ENCODE measurements around the gene DGAT2.
"Not testable (repeated sequence)": the region's sequence is repeated elsewhere in the genome, so short reads cannot be mapped to it uniquely, and the experiment has no call there.

DGAT2 gene

DNA sequence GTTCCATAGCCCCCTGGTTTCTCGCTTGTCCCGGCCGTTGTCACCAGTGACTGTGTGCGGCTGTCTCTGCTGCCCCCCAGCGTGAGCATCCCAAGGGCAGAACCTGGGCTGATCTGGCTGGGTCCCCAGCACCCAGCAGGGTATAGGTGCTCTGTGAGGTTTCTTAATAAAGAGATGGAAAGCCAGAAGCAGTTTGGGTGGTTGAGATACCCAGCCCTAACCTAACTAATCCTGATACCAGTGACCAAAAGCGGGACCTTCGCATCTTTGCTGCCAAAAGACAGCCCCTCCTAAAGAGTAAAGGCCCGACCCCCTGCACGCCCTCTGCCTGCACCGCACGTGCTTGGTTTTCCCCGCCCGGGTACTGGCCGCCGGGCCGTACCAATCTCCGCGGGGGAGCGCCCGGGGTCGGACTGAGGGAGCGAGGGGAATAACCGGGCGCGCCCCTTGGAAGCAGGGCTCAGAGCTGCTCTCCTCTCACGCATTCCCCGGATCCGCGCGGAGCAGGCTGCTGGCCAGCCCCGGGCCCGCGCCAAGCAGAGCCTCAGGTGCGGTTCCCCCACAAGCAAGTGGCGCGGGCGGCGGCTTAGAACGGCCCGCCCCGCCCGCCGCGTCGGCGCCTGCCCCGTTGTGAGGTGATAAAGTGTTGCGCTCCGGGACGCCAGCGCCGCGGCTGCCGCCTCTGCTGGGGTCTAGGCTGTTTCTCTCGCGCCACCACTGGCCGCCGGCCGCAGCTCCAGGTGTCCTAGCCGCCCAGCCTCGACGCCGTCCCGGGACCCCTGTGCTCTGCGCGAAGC is at the start of gene DGAT2:
DGAT2 (plus strand) TSS at position 667 of the 797 bp plus-strand sequence. CDS start 214 bp downstream, outside the sequence.
- DNase-seq (ENCODE audit: low spot score), result peak; percentile 68

DNA sequence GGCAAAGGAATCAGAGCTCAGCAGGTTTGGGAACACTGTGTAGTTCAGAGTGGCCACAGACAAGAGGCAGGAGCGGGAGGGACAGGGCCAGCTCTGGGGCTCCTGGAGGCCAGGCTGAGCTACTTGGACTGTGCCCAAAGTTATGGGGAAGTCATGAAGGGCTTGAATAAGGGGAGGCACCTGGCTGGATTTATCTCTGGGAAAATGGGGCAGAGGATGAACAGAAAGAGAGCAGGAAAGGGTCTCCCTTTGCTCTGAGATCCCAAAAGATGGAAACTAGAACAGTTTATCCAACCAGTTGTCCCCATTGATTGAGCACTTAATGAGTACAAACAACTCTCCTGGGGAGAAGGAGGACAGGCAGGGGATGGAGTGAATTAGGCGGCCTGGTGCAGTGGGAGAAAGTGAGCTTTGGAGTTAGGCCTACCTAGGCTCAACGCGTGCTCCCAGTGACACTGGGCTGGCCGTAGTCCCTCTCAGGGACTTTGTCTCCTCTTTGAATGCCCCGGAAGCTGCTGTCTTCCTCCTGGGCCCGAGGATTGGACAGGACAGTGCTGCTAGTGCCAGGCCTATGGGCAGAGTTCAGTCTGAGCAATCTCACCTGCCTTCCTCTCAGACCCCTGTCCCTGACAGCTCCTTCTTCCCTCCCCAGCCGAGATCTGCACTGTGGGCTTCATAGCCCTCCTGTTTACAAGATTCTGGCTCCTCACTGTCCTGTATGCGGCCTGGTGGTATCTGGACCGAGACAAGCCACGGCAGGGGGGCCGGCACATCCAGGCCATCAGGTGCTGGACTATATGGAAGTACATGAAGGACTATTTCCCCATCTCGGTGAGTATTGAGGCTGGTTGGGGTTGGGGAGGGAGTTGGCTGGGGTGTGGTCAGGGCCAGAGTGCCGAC is 49.0 kb upstream of the DGAT2 start:
- DNase-seq (ENCODE audit: low spot score), result no peak

GRCh38 chr11:75720639-75721038 is 47.9 kb upstream of the DGAT2 start:
- no peak for DNase-seq (ENCODE audit: low spot score)

DNA sequence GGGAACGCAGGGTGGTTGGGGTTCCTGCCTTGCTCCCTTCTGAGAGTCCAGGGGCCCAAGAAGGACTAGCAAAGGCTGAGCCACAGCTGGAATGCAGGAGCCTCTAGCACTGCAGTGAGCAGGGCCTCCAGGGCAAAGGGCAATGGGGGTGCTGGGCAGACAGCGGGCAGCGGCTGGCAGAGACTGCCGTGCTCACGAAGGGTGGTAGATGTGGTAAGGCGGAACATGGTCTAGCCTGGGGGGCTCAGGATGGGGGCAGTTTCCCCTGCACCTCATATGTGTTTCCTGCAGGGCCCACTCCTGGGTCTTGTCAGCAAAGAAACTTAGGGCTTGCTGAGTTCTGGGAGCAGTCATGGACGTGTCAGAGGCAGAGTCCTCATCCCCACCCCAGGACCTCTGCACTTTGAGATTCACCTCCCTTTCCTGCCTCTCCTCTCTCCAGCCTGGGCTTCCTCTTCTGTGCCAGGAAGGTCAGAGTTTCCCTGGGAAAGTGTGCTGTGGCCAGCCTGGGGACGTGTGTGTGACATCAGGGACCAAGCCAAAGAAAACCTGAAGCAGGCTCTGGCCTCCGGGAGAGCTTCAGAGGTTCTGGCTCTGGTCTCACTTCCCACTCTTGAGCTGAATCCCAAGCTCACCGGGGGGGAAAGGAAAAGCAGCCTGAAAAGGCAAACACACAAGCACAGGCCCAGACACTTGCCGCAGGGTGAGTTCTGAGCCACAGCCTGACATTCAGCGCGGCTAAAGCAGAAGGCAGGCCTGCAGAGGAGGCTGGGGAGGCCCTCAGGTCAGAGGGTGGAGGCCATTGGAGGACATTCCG is 46.5 kb upstream of the DGAT2 start:
- no peak for DNase-seq (ENCODE audit: low spot score)

DNA sequence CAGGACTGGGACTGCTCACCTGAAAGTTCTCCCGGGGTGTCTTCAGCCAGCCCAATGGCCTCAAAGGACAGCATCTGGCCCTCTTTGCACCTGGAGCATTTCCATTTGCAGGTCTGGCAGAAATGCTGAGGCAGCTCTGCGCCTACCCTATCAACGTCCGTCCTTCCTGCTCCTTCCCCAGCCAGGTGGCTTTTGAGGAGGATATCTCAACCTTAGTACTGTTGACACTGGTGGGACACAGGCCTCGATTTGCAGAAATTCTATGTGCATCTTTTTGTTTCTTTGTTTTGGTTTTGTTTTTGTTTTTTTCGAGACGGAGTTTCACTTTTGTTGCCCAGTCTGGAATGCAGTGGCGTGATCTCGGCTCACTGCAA is 45.9 kb upstream of the DGAT2 start:
- DNase-seq (ENCODE audit: low spot score), result no peak

DNA sequence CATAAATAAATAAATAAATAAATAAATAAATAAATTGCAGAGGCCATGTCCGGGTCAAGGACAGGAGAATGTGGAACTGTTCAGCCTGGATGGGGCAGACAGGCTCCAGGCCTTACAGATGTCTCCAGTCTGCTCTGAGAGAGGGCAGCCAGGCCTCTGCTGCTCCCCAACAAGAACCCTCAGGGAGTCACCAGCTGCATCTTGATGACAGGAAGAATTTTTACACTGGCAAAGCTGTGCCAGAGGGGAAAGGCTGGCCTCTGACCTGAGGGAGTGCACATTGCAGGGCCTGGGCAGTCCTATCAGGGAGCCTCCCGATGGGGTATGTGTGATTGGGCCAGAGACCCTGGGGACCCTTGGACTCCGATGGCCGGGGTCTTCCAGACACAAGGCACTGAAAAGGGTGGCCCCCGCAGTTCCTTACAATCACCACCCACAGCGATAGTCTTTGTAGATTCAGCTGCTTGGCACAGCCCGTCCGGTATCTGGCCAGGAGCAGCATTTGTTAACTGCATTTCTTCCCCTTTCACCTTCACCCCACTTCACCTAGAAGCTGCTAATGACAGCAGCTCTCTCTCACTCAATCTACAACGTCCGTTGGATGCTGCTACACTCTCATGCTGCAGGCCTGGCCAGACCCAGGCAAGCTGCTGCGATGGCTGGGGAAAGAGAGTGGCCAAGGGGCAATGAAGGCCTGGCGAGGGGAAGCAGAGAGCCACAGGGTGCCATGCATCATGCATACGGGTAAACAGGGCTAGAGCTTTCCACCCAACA is 42.8 kb upstream of the DGAT2 start:
- no peak for DNase-seq (ENCODE audit: low spot score)

DNA sequence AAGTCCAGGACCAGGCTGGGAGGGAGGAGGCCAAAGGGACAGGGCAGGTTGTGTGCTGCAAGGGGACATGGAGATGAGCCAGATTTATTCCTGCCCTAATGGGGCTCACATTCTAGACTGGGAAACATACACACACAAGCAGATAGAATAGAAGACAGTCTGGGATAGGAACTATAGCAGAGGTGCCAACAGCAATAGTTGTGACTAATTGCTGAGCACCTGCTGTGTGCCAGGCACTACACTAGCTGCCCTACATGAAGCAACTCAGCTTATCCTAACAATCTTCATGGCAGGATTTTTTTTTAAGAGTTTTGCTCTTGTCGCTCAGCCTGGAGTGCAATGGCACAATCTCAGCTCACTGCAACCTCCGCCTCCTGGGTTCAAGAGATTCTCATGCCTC is 39.6 kb upstream of the DGAT2 start:
- DNase-seq (ENCODE audit: low spot score), result no peak

- no peak for DNase-seq (ENCODE audit: low spot score)
Measured at GRCh38 chr11:75731095-75731494, 37.5 kb upstream of the DGAT2 start.

GRCh38 chr11:75733071-75733430 is 35.5 kb upstream of the DGAT2 start:
- no peak for DNase-seq (ENCODE audit: low spot score)

GRCh38 chr11:75733431-75734107 is 35.0 kb upstream of the DGAT2 start:
- peak; percentile 30 for DNase-seq (ENCODE audit: low spot score)

DNA sequence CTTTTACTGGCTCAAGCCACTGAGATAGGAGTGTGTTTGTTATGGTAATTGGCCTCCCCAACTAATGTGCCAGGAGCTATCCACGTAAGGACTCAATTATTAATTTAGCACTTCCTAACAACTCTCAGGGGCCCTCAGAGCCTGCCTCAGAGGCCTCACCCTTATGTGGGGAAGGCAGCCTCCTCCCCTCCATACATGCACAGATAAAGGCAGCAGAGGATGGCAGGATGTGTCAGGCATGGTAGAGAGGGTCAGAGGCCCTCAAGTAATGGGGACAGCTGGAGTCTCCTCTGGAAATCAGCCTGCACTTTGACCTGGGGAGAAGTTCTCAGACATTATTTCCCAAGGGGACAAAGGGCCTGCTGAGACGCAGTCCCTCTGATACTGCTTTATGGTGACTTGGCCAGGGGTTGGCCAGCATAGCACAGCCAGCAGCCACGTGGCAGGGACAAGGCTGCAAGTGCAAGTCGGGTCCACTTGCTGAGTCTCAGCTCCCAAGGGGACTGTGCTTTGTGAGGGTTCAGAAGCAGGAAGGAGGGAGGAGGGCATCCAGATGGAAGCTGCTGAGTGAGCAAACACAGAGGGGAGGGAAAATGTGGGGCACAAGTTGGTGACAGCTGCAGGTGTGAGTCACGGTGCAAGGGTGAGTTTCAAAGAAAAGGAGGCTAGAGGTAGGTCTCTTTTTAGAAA is 33.9 kb upstream of the DGAT2 start:
- no peak for DNase-seq (ENCODE audit: low spot score)

DNA sequence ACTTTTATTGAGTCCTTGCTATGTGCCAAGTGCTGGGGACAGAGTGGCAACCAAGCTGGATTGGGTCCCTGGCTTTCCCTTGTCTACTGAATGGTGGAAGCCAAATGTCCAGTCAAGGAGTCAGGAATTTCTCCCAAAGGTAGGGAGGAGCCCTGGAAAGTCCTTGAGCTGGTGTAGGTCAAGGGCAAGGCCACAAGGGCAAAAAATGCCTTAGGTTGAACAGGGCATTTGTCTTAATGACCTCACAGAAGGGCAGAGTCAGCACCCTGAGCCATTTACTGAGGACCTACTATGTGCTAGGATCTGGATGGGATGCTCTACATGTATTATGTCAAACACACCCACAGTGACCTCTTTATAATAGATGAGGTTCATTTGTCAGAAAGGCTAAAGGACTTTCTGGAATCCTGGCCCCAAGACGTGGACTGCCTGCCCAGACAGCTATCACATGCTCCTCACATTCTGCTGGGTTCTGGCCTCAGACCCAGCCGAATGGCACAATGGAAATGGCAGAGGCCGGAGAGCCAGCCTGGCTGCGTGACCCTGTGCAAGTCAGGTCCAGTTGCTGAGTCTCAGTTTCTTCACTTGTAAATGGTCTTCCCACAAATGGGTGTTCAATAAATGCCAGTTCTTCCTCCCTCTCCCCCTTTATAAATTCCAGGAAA is 33.3 kb upstream of the DGAT2 start:
- DNase-seq (ENCODE audit: low spot score), result no peak

DNA sequence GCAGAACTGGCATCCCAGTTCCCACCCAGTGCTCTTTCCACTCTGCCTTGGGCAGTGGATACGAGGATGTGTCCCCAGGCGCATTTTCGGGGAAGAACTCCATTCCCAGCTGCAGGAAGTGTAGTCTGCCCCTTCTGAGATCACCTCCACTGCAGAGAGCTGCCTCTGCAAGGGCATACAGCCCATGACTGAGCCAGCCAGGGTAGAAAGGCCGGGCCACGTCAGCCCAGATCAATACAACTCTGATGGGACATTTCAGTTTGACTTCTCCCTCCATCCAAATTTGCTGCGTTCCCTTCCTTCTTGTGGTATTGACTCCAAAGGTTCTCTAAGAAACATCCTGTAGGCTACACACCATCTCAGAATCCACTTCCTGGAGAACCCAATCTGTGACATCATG is 31.3 kb upstream of the DGAT2 start:
- DNase-seq (ENCODE audit: low spot score), result no peak

DNA sequence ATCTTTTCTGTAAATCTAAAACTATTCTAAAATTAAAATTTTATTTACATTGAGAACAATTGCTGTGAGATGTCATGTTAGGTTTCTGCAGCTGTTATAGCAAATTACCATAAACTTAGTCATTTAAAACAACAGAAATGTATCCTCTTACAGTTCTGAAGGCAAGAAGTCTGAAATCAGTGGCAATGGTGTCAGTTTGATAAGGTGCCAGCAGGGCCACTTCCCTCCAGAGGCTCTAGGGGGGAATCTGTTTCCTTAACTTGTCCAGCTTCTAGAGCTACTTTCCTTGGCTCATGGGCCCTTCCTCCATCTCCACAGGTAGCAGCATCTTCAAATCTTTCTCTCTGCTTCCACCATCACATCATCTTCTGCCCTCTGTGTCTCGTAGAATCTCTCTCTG is 27.9 kb upstream of the DGAT2 start:
- DNase-seq (ENCODE audit: low spot score), result no peak

GRCh38 chr11:75743159-75743558 is 25.4 kb upstream of the DGAT2 start:
- not testable (repeated sequence) for DNase-seq (ENCODE audit: low spot score)

GRCh38 chr11:75743711-75744563 is 24.6 kb upstream of the DGAT2 start:
- DNase-seq (ENCODE audit: low spot score), result no peak

GRCh38 chr11:75745807-75746206 is 22.8 kb upstream of the DGAT2 start:
- no peak for DNase-seq (ENCODE audit: low spot score)

DNA sequence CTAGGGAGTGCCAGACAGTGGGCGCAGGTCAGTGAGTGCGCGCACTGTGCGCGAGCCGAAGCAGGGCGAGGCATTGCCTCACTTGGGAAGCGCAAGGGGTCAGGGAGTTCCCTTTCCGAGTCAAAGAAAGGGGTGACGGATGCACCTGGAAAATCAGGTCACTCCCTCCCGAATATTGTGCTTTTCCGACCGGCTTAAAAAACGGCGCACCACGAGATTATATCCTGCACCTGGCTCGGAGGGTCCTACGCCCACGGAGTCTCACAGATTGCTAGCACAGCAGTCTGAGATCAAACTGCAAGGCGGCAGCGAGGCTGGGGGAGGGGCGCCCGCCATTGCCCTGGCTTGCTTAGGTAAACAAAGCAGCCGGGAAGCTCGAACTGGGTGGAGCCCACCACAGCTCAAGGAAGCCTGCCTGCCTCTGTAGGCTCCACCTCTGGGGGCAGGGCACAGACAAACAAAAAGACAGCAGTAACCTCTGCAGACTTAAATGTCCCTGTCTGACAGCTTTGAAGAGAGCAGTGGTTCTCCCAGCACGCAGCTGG is 19.8 kb upstream of the DGAT2 start:
- DNase-seq (ENCODE audit: low spot score), result not testable (repeated sequence)

- DNase-seq (ENCODE audit: low spot score), result not testable (repeated sequence)
Measured at GRCh38 chr11:75754933-75755332, 13.6 kb upstream of the DGAT2 start.

Measured in Ammon's horn (tissue), 1 donor.